Activated T-cell treated with anti-CD3 and anti-CD28 coated beads, Interleukin-2, amount 50 U/mL, for 4 hours (primary cell): ENCODE results near the gene TMEM245. TPM values are rescaled to one million over a fixed set of nuclear protein-coding genes. Genes with fewer than 3 reads are reported as not detected.
A peak's percentile ranks its signal among the peaks of the same experiment; 100 is the strongest.

Experiments
- ATAC-seq, 2 donors: fragments of 200-7000 bp; cut with Tn5 transposase; one replicate each; pipeline ENCODE4 v1.10.0; 2021
- DNase-seq: peaks from one replicate; pipeline ENCODE4 v3.0.0-alpha.2; 2020
- H3K27me3 Mint-ChIP-seq: one replicate; pipeline ENCODE4 v1.8.0; 2021; ENCODE audit warnings: low read depth, mixed read lengths
- H3K36me3 Mint-ChIP-seq: one replicate; pipeline ENCODE4 v1.8.0; 2022; ENCODE audit warnings: mixed read lengths; ENCODE audit not compliant: insufficient read depth
- H3K4me1 Mint-ChIP-seq: one replicate; pipeline ENCODE4 v1.8.0; 2021; ENCODE audit warnings: low read depth, mixed read lengths
- H3K4me3 Mint-ChIP-seq: one replicate; pipeline ENCODE4 v1.8.0; 2021; ENCODE audit warnings: mild to moderate bottlenecking, moderate library complexity, mixed read lengths
- H3K9me3 Mint-ChIP-seq: one replicate; pipeline ENCODE4 v1.8.0; 2021; ENCODE audit warnings: mixed read lengths
- total RNA-seq, 3 donors: library from RNA; stranded (reverse); gene quantifications; one replicate each; pipeline ENCODE4 v1.2.1, GENCODE V29; 2021

Gene TMEM245
- total RNA-seq, 3 donors from 2014 or later, result 18.7 to 19.6 (median 19.0) TPM

- no peak for ATAC-seq
- Mint-ChIP-seq H3K4me1 (peaks cover 2% of the 10 kb centered on the region), H3K36me3 (peaks cover 62% of the 10 kb centered on the region), H3K9me3 (no peaks in the 10 kb centered on the region), H3K4me3 (no peak overlapping the region), H3K27me3 (no peaks in the 10 kb centered on the region)
- no peak for DNase-seq
These were observed 70.9 kb downstream of the TMEM245 start for GRCh38 chr9:109048822-109049221.

GRCh38 chr9:109047259-109047658, 72.5 kb downstream of the TMEM245 start:
- ATAC-seq, result no peak
- Mint-ChIP-seq H3K4me3 (no peak overlapping the region), H3K36me3 (peaks cover 61% of the 10 kb centered on the region)

GRCh38 chr9:109046346-109046745, 73.4 kb downstream of the TMEM245 start:
- ATAC-seq (peak; percentile 69 to 83), DNase-seq (no peak)
- Mint-ChIP-seq H3K9me3 (peaks cover 7% of the 10 kb centered on the region), H3K4me3 (no peak overlapping the region), H3K27me3 (no peaks in the 10 kb centered on the region), H3K4me1 (peaks cover 2% of the 10 kb centered on the region), H3K36me3 (peaks cover 59% of the 10 kb centered on the region)

More at GRCh38 chr9:109047259-109047658, 72.5 kb downstream of the TMEM245 start:
- Mint-ChIP-seq H3K4me1 (peaks cover 2% of the 10 kb centered on the region), H3K27me3 (no peaks in the 10 kb centered on the region), H3K9me3 (peaks cover 7% of the 10 kb centered on the region)
- no peak for DNase-seq

- ATAC-seq, result no peak
- peaks cover 53% of the 10 kb centered on the region for H3K36me3 Mint-ChIP-seq
- no peak for DNase-seq
- H3K27me3 Mint-ChIP-seq, result no peaks in the 10 kb centered on the region
- no peak overlapping the region for H3K4me3 Mint-ChIP-seq
- peaks cover 2% of the 10 kb centered on the region for H3K4me1 Mint-ChIP-seq
- H3K9me3 Mint-ChIP-seq, result peaks cover 7% of the 10 kb centered on the region
These were observed 76.2 kb downstream of the TMEM245 start for GRCh38 chr9:109043578-109043977.

GRCh38 chr9:109040571-109040970, 79.2 kb downstream of the TMEM245 start:
- Mint-ChIP-seq H3K36me3 (peaks cover 46% of the 10 kb centered on the region), H3K9me3 (peaks cover 7% of the 10 kb centered on the region), H3K4me1 (no peaks in the 10 kb centered on the region), H3K4me3 (no peak overlapping the region), H3K27me3 (no peaks in the 10 kb centered on the region)
- ATAC-seq, result no peak
- no peak for DNase-seq

- no peak for DNase-seq
- H3K27me3 Mint-ChIP-seq, result no peaks in the 10 kb centered on the region
- peaks cover 7% of the 10 kb centered on the region for H3K9me3 Mint-ChIP-seq
- no peaks in the 10 kb centered on the region for H3K4me1 Mint-ChIP-seq
- peaks cover 41% of the 10 kb centered on the region for H3K36me3 Mint-ChIP-seq
- no peak overlapping the region for H3K4me3 Mint-ChIP-seq
- ATAC-seq, result no peak
These were observed 80.2 kb downstream of the TMEM245 start for GRCh38 chr9:109039539-109039938.

- Mint-ChIP-seq H3K36me3 (peaks cover 41% of the 10 kb centered on the region), H3K4me1 (no peaks in the 10 kb centered on the region), H3K9me3 (peaks cover 3% of the 10 kb centered on the region), H3K27me3 (no peaks in the 10 kb centered on the region), H3K4me3 (no peak overlapping the region)
- ATAC-seq (no peak), DNase-seq (no peak)
These were observed 81.6 kb downstream of the TMEM245 start for GRCh38 chr9:109037946-109038715.

- Mint-ChIP-seq H3K4me1 (no peaks in the 10 kb centered on the region), H3K9me3 (no peaks in the 10 kb centered on the region), H3K27me3 (no peaks in the 10 kb centered on the region), H3K36me3 (peaks cover 35% of the 10 kb centered on the region), H3K4me3 (no peak overlapping the region)
- DNase-seq (no peak), ATAC-seq (no peak)
These were observed 82.7 kb downstream of the TMEM245 start for GRCh38 chr9:109036744-109037680.

- DNase-seq, result no peak
- ATAC-seq, result no peak
- H3K36me3 Mint-ChIP-seq, result peaks cover 37% of the 10 kb centered on the region
- H3K4me3 Mint-ChIP-seq, result no peak overlapping the region
- H3K4me1 Mint-ChIP-seq, result no peaks in the 10 kb centered on the region
- no peaks in the 10 kb centered on the region for H3K27me3 Mint-ChIP-seq
- no peaks in the 10 kb centered on the region for H3K9me3 Mint-ChIP-seq
These were observed 83.9 kb downstream of the TMEM245 start for GRCh38 chr9:109035684-109036423.

GRCh38 chr9:109033941-109034700, 85.6 kb downstream of the TMEM245 start:
- no peak overlapping the region for H3K4me3 Mint-ChIP-seq
- H3K36me3 Mint-ChIP-seq, result peaks cover 32% of the 10 kb centered on the region
- ATAC-seq, result no peak
- H3K4me1 Mint-ChIP-seq, result no peaks in the 10 kb centered on the region
- H3K27me3 Mint-ChIP-seq, result no peaks in the 10 kb centered on the region
- DNase-seq, result no peak
- H3K9me3 Mint-ChIP-seq, result no peaks in the 10 kb centered on the region

GRCh38 chr9:109031241-109031640, 88.5 kb downstream of the TMEM245 start:
- Mint-ChIP-seq H3K36me3 (peaks cover 34% of the 10 kb centered on the region), H3K4me3 (no peak overlapping the region), H3K4me1 (peaks cover 9% of the 10 kb centered on the region), H3K9me3 (no peaks in the 10 kb centered on the region), H3K27me3 (no peaks in the 10 kb centered on the region)
- DNase-seq, result no peak
- ATAC-seq, result no peak

GRCh38 chr9:109030426-109030825, 89.3 kb downstream of the TMEM245 start:
- DNase-seq (no peak), ATAC-seq (no peak)
- Mint-ChIP-seq H3K27me3 (no peaks in the 10 kb centered on the region), H3K4me3 (no peak overlapping the region), H3K36me3 (peaks cover 34% of the 10 kb centered on the region), H3K4me1 (peaks cover 12% of the 10 kb centered on the region), H3K9me3 (no peaks in the 10 kb centered on the region)

- no peak for ATAC-seq
- peaks cover 12% of the 10 kb centered on the region for H3K4me1 Mint-ChIP-seq
- no peaks in the 10 kb centered on the region for H3K27me3 Mint-ChIP-seq
- H3K4me3 Mint-ChIP-seq, result no peak overlapping the region
- H3K9me3 Mint-ChIP-seq, result no peaks in the 10 kb centered on the region
- H3K36me3 Mint-ChIP-seq, result peaks cover 29% of the 10 kb centered on the region
- DNase-seq, result no peak
These were observed 91.3 kb downstream of the TMEM245 start for GRCh38 chr9:109028457-109028856.
